ENCODE data around the gene ENO1. TPM values are rescaled to one million over a fixed set of nuclear protein-coding genes. Genes with fewer than 3 reads are reported as not detected.
"Not testable (repeated sequence)": the region's sequence is repeated elsewhere in the genome, so short reads cannot be mapped to it uniquely, and the experiment has no call there.

ENO1 gene
- total RNA-seq, 2 donors from 2014 or later, result 570 to 767 TPM

GRCh38 chr1:8822373-8823294 is 55.9 kb downstream of the ENO1 start:
- TF ChIP-seq CTCF (IDR thresholded peaks at IDR 0.05), result no peak
- H3K4me3 ChIP-seq, result no peak overlapping the region
- DNase-seq (ENCODE audit: low spot score), result no peak
- no peaks in the 10 kb centered on the region for H3K36me3 ChIP-seq
- H3K9me3 ChIP-seq, result no peaks in the 10 kb centered on the region
- H3K27ac ChIP-seq, result no peak overlapping the region
- no peak for ATAC-seq (ENCODE audit: insufficient number of reproducible peaks, low FRiP score, low read depth)
- H3K27me3 ChIP-seq (replicated peaks; ENCODE audit: insufficient read depth), result no peaks in the 10 kb centered on the region
- H3K4me1 ChIP-seq (ENCODE audit: control insufficient read depth in 1 of 2, low read depth in 2 of 2), result peaks cover 0 to 6% of the 10 kb centered on the region in 2 donors

GRCh38 chr1:8821084-8821483 is 57.4 kb downstream of the ENO1 start:
- Histone ChIP-seq H3K27ac (no peak overlapping the region), H3K9me3 (no peaks in the 10 kb centered on the region), H3K27me3 (replicated peaks; ENCODE audit: insufficient read depth) (no peaks in the 10 kb centered on the region), H3K36me3 (no peaks in the 10 kb centered on the region), H3K4me3 (no peak overlapping the region), H3K4me1 (ENCODE audit: control insufficient read depth in 1 of 2, low read depth in 2 of 2) (peaks cover 0 to 12% of the 10 kb centered on the region in 2 donors)
- DNase-seq (ENCODE audit: low spot score) (no peak), ATAC-seq (ENCODE audit: insufficient number of reproducible peaks, low FRiP score, low read depth) (no peak)
- TF ChIP-seq CTCF (IDR thresholded peaks at IDR 0.05), result no peak

GRCh38 chr1:8818789-8819188 is 59.7 kb downstream of the ENO1 start:
- H3K9me3 ChIP-seq; H3K36me3 ChIP-seq; H3K27ac ChIP-seq; DNase-seq (ENCODE audit: low spot score); ATAC-seq (ENCODE audit: insufficient number of reproducible peaks, low FRiP score, low read depth); H3K4me3 ChIP-seq; H3K27me3 ChIP-seq (replicated peaks; ENCODE audit: insufficient read depth): not testable (repeated sequence)
- H3K4me1 ChIP-seq (ENCODE audit: control insufficient read depth in 1 of 2, low read depth in 2 of 2), result peaks cover 4 to 25% of the 10 kb centered on the region in 2 donors

GRCh38 chr1:8818325-8818775 is 60.1 kb downstream of the ENO1 start:
- H3K27ac ChIP-seq, result peak overlapping the region; percentile 81 to 92
- H3K4me3 ChIP-seq, result peak overlapping the region; percentile 97
- H3K4me1 ChIP-seq (ENCODE audit: control insufficient read depth in 1 of 2, low read depth in 2 of 2), result peaks cover 4 to 25% of the 10 kb centered on the region in 2 donors
- TF ChIP-seq CTCF (IDR thresholded peaks at IDR 0.05), result no peak
- peak; percentile 38 for DNase-seq (ENCODE audit: low spot score)
- no peaks in the 10 kb centered on the region for H3K36me3 ChIP-seq
- H3K27me3 ChIP-seq (replicated peaks; ENCODE audit: insufficient read depth), result no peaks in the 10 kb centered on the region
- H3K9me3 ChIP-seq, result no peaks in the 10 kb centered on the region
- no peak for ATAC-seq (ENCODE audit: insufficient number of reproducible peaks, low FRiP score, low read depth)

- peak within 1 kb of the TSS; percentile 97 for H3K4me3 ChIP-seq
- no peak for TF ChIP-seq CTCF (IDR thresholded peaks at IDR 0.05)
- H3K36me3 ChIP-seq, result no peaks in the 10 kb centered on the region
- H3K27ac ChIP-seq, result peak within 1 kb of the TSS; percentile 91 to 93
- peaks cover 4 to 25% of the 10 kb centered on the region in 2 donors for H3K4me1 ChIP-seq (ENCODE audit: control insufficient read depth in 1 of 2, low read depth in 2 of 2)
- H3K27me3 ChIP-seq (replicated peaks; ENCODE audit: insufficient read depth), result no peaks in the 10 kb centered on the region
- no peaks in the 10 kb centered on the region for H3K9me3 ChIP-seq
- DNase-seq (ENCODE audit: low spot score) (peak; percentile 70), ATAC-seq (ENCODE audit: insufficient number of reproducible peaks, low FRiP score, low read depth) (peak; percentile 90)
These were observed 60.8 kb downstream of the ENO1 start, which contains the start of gene RERE for GRCh38 chr1:8817412-8818324. Gene RERE (minus strand): TSS chr1:8817640.
